Endothelial cell of hepatic sinusoid (primary cell): ENCODE data around the gene PREPL.

Source experiments
- in situ Hi-C: cut with HindIII; loops from 2 replicates; pipeline ENCODE4 v1.10.0; 2017; ENCODE audit warnings: low sequenced_read_pairs

PREPL gene

GRCh38 chr2:44297431-44297830 is 63.9 kb downstream of the PREPL start:
- in situ Hi-C loops: no loop called here

GRCh38 chr2:44296653-44297052 is 64.6 kb downstream of the PREPL start:
- in situ Hi-C loops: no loop called here

- in situ Hi-C loops: no loop called here
Observed at GRCh38 chr2:44295633-44296359, 65.5 kb downstream of the PREPL start.

- in situ Hi-C loops: no loop called here
Observed at GRCh38 chr2:44295113-44295512, 66.2 kb downstream of the PREPL start.

GRCh38 chr2:44291281-44292248 is 69.7 kb downstream of the PREPL start:
- in situ Hi-C loops: no loop called here

GRCh38 chr2:44290261-44290660 is 71.0 kb downstream of the PREPL start:
- in situ Hi-C loops: no loop called here

GRCh38 chr2:44286884-44287638 is 74.2 kb downstream of the PREPL start:
- in situ Hi-C loops: no loop called here

- in situ Hi-C loops: no loop called here
Observed at GRCh38 chr2:44286119-44286883, 75.0 kb downstream of the PREPL start.

GRCh38 chr2:44285174-44285573 is 76.1 kb downstream of the PREPL start:
- in situ Hi-C loops: no loop called here

- in situ Hi-C loops: no loop called here
Observed at GRCh38 chr2:44283116-44283666, 78.1 kb downstream of the PREPL start.

- in situ Hi-C loops: no loop called here
Observed at GRCh38 chr2:44280869-44281268, 80.4 kb downstream of the PREPL start.

- in situ Hi-C loops: no loop called here
Observed at GRCh38 chr2:44277541-44277940, 83.8 kb downstream of the PREPL start.

GRCh38 chr2:44275927-44276303 is 85.4 kb downstream of the PREPL start:
- in situ Hi-C loops: no loop called here

GRCh38 chr2:44273596-44273995 is 87.7 kb downstream of the PREPL start:
- in situ Hi-C loops: no loop called here

- in situ Hi-C loops: no loop called here
Observed at GRCh38 chr2:44273076-44273475, 88.2 kb downstream of the PREPL start.

- in situ Hi-C loops: no loop called here
Observed at GRCh38 chr2:44271296-44271695, 90.0 kb downstream of the PREPL start.

GRCh38 chr2:44269831-44270230 is 91.5 kb downstream of the PREPL start:
- in situ Hi-C loops: no loop called here

- in situ Hi-C loops: no loop called here
Observed at GRCh38 chr2:44267796-44268648, 93.3 kb downstream of the PREPL start.
